Activated T-cell treated with anti-CD3 and anti-CD28 coated beads, Interleukin-2, amount 50 U/mL, for 4 hours (primary cell): Measurements from ENCODE around the gene LORICRIN. TPM values are rescaled to one million over a fixed set of nuclear protein-coding genes. Genes with fewer than 3 reads are reported as not detected.

Experiments
- ATAC-seq, 2 donors: fragments of 200-7000 bp; cut with Tn5 transposase; one replicate each; pipeline ENCODE4 v1.10.0; 2021
- DNase-seq: peaks from one replicate; pipeline ENCODE4 v3.0.0-alpha.2; 2020
- H3K27me3 Mint-ChIP-seq: one replicate; pipeline ENCODE4 v1.8.0; 2021; ENCODE audit warnings: low read depth, mixed read lengths
- H3K36me3 Mint-ChIP-seq: one replicate; pipeline ENCODE4 v1.8.0; 2022; ENCODE audit warnings: mixed read lengths; ENCODE audit not compliant: insufficient read depth
- H3K4me1 Mint-ChIP-seq: one replicate; pipeline ENCODE4 v1.8.0; 2021; ENCODE audit warnings: low read depth, mixed read lengths
- H3K4me3 Mint-ChIP-seq: one replicate; pipeline ENCODE4 v1.8.0; 2021; ENCODE audit warnings: mild to moderate bottlenecking, moderate library complexity, mixed read lengths
- H3K9me3 Mint-ChIP-seq: one replicate; pipeline ENCODE4 v1.8.0; 2021; ENCODE audit warnings: mixed read lengths
- total RNA-seq, 3 donors: library from RNA; stranded (reverse); gene quantifications; one replicate each; pipeline ENCODE4 v1.2.1, GENCODE V29; 2021

Gene LORICRIN
- total RNA-seq, 3 donors from 2014 or later = not detected

DNA sequence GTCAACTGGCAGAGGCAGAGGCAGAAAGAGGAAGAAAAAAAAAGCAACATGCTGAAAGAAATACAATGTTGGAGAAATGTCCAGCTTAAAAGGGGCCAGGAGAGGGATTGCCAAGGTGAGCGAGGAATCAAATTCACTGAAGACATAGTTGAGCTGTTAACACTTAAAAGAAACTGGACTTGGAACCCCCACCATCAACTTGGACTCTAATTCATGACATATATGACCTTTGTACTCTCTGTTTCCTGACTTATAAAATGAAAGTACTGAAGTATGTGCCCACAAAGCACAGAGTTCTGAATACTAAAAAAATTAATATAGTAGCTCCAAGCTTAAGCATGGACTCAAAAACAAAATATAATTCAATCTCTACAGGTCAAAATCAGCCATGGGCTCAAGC lies 26.0 kb upstream of the LORICRIN start:
- Mint-ChIP-seq H3K27me3 (peaks cover 30% of the 10 kb centered on the region), H3K4me3 (no peak overlapping the region), H3K4me1 (no peaks in the 10 kb centered on the region), H3K36me3 (no peaks in the 10 kb centered on the region), H3K9me3 (no peaks in the 10 kb centered on the region)
- DNase-seq (no peak), ATAC-seq (no peak)

DNA sequence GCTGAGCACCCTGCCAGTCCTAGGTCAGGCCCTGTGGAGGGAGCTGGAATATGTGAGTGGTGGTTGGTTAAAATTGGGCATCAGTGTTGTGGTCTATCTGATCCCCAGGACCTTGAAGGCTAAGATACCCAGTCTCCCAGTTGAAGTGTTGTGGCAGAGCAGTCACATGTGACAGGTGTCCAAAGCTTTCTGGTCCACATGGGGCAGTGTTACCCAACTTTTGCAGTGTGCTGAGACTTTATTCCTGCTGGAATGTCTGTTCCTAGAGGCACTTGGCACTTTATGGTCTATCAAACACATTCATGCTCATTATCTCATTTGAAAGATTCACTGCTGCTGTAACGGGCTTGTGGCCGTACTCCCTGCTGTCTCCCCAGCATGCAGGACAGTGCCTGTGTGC lies 21.0 kb upstream of the LORICRIN start:
- ATAC-seq (no peak), DNase-seq (no peak)
- Mint-ChIP-seq H3K9me3 (no peaks in the 10 kb centered on the region), H3K4me1 (no peaks in the 10 kb centered on the region), H3K4me3 (no peak overlapping the region), H3K36me3 (no peaks in the 10 kb centered on the region), H3K27me3 (peaks cover 28% of the 10 kb centered on the region)

DNA sequence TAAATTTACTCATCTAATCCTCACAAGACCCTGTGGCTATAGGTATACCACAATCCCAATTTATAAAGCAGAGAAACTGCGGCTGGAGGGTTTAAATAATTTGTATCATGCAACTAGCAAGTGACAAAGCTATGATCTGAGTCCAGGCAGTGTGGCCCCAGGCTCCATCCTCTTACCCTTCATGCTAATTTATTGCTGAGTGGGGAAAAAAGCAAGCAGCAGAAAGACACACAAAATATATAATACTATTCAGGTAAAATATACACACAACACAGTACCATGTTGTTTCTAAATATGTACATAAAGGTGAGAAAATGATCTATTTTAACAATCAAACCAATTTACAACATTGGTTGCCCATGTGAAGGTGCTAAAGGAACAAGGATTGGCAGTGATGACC lies 17.3 kb upstream of the LORICRIN start:
- Mint-ChIP-seq H3K4me3 (no peak overlapping the region), H3K27me3 (peaks cover 36% of the 10 kb centered on the region), H3K36me3 (no peaks in the 10 kb centered on the region), H3K4me1 (no peaks in the 10 kb centered on the region), H3K9me3 (no peaks in the 10 kb centered on the region)
- ATAC-seq (no peak), DNase-seq (no peak)

DNA sequence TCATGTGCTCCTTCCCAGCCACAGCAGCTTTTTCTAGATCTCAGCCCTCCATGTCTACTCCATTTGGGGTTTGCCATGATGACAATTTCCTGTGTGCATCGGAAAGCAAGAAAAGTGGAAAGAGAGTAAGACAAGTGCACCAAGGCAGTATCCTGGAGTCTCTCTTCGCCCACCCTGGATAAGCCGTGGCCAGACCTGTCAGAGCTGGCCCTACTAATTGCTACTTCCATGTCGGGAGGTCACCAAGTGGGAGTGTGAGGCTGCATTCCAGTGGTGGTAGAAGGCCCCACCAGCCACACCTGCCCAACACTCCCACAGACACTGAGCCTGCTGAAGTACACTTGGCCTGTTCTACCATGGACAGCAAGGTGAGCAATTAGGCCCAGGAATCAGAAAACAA lies 14.0 kb upstream of the LORICRIN start:
- Mint-ChIP-seq H3K9me3 (no peaks in the 10 kb centered on the region), H3K27me3 (peaks cover 39% of the 10 kb centered on the region), H3K4me3 (no peak overlapping the region), H3K36me3 (no peaks in the 10 kb centered on the region), H3K4me1 (no peaks in the 10 kb centered on the region)
- no peak for ATAC-seq
- no peak for DNase-seq

DNA sequence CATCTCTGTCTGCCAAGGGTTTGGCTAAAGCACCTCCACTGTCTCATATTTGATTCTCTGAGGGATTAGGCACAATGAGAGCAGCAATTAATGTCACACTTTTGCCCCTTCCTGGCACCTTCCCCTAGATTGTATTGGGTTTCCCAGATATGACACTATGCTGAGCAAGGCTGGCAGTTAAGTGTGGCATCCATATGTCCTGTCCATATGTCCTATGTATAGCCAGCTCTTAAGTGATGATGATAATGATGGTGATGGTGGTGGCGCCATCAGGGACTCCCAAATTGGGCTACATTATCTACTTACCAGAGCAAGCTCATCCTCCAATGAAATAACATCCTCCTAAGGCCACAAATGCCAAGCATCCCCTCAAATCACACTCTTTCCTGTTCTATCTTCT lies 13.5 kb upstream of the LORICRIN start:
- H3K36me3 Mint-ChIP-seq = no peaks in the 10 kb centered on the region
- H3K9me3 Mint-ChIP-seq = no peaks in the 10 kb centered on the region
- H3K27me3 Mint-ChIP-seq = peaks cover 38% of the 10 kb centered on the region
- ATAC-seq (no peak), DNase-seq (no peak)
- H3K4me1 Mint-ChIP-seq = no peaks in the 10 kb centered on the region
- H3K4me3 Mint-ChIP-seq = no peak overlapping the region

DNA sequence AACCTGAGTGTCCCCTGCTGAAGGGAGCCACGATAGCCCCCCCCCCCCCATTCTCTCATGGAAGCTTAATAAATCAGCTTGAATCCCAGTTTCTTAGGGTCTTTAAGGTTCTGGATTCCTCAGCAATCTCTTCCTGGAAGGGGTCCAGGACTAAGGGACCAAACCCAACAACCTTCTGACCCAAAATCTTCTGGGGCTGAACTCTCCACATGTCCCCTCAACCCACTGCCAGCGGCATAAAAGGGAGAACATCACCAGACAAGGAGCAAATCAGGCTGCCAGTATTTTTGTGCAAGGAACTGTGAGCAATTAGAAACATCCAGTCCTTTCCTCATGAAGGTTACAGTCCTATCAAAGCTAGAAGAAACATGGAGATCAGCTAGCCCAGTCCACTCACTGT lies 12.7 kb upstream of the LORICRIN start:
- no peak overlapping the region for H3K4me3 Mint-ChIP-seq
- peaks cover 39% of the 10 kb centered on the region for H3K27me3 Mint-ChIP-seq
- DNase-seq (no peak), ATAC-seq (no peak)
- no peaks in the 10 kb centered on the region for H3K36me3 Mint-ChIP-seq
- H3K9me3 Mint-ChIP-seq = no peaks in the 10 kb centered on the region
- no peaks in the 10 kb centered on the region for H3K4me1 Mint-ChIP-seq

DNA sequence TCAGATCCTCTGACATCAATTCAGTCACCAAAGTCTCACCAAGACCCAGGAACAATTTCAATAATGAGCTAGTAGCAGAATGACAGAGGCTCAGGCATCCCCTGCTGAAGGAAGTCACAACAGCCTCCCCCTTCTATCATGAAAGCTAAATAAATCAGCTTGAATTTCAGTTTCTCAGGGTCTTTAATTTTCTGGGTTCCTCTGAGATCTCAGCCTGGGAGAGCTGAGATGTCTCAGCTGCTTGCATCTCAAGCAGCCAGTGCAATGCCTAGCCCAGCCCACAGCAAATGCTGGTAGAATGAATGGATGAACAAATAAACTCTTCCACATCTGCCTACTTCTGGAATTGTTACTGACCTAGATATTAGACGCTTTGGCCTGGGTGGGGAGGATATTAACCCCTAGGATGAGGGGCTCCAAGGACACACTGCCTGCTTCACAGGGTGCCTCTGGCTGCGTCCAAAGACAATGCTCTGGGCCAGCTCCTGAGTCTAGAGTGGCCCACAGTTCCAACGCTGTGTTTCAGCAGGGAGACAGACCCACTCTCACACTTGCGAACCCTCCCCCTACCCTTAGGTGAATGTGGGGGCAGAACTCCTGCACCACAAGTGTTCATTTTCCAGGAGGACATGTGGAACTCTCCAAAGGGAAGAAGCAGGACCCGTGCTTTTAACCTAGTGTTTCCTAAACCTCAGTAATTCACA lies 11.2 kb upstream of the LORICRIN start:
- Mint-ChIP-seq H3K4me1 (no peaks in the 10 kb centered on the region), H3K9me3 (no peaks in the 10 kb centered on the region), H3K27me3 (peaks cover 43% of the 10 kb centered on the region), H3K36me3 (no peaks in the 10 kb centered on the region), H3K4me3 (no peak overlapping the region)
- ATAC-seq (no peak), DNase-seq (no peak)

DNA sequence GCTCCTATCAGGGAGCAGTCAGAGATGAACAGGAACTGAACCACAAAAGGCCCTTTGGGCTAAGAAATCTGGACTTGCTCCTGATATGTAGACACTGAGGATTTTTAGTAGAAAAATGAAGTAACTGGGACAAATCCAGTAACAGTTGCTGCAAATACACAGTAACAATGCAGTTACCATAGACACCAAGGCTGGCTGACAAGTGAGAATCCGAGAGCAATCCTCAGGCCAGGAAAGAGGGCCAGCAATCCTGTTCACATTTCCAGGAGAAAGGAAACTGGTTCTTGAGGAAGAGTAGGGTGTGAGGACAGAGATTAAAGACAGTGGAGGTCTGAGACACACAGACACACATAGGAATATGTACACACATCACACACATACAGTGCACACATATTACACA lies 9.3 kb upstream of the LORICRIN start:
- H3K36me3 Mint-ChIP-seq = no peaks in the 10 kb centered on the region
- no peaks in the 10 kb centered on the region for H3K4me1 Mint-ChIP-seq
- ATAC-seq = no peak
- DNase-seq = no peak
- H3K9me3 Mint-ChIP-seq = no peaks in the 10 kb centered on the region
- H3K4me3 Mint-ChIP-seq = no peak overlapping the region
- peaks cover 37% of the 10 kb centered on the region for H3K27me3 Mint-ChIP-seq

DNA sequence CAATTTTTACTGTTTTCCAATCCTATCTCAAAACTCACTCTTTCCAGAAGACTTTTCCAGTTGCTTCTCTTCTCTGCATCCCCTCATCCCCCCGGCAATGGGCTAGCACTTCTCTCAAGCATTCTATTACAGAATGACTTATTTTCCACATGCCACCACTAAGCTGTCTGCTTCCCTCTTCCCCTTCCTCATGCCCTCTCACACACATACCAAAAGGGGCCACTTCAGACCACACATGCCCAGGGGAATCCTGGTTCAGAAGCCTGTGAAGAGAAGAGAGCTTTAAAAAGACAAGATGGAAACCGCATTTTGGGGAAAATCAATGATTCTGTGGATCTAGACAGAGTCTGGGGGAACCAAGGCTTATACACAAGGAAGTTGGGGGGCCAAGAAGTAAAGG lies 8.4 kb upstream of the LORICRIN start:
- Mint-ChIP-seq H3K27me3 (peaks cover 31% of the 10 kb centered on the region), H3K4me1 (no peaks in the 10 kb centered on the region), H3K36me3 (no peaks in the 10 kb centered on the region), H3K4me3 (no peak overlapping the region), H3K9me3 (no peaks in the 10 kb centered on the region)
- ATAC-seq = no peak
- no peak for DNase-seq

DNA sequence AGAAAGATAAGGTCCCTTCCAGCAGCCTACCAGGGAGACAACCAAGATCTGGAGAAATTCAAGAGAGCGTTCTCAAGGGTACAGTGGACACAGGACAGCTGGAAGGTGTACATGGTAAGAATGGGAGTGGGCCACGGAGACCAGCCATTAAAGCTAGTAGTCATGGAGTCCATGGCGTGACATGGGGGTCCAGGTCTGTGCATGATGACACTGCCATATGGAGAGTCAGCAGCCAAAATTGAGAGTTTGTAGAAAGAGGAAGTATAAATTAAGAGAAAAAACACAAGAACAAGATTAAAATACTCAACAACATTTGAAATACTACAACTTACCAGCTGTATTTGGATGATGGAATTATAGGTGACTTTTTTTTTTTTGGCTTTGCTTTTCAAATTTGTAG lies 7.9 kb upstream of the LORICRIN start:
- Mint-ChIP-seq H3K4me1 (no peaks in the 10 kb centered on the region), H3K36me3 (no peaks in the 10 kb centered on the region), H3K27me3 (peaks cover 26% of the 10 kb centered on the region), H3K4me3 (no peak overlapping the region), H3K9me3 (no peaks in the 10 kb centered on the region)
- ATAC-seq (no peak), DNase-seq (no peak)

DNA sequence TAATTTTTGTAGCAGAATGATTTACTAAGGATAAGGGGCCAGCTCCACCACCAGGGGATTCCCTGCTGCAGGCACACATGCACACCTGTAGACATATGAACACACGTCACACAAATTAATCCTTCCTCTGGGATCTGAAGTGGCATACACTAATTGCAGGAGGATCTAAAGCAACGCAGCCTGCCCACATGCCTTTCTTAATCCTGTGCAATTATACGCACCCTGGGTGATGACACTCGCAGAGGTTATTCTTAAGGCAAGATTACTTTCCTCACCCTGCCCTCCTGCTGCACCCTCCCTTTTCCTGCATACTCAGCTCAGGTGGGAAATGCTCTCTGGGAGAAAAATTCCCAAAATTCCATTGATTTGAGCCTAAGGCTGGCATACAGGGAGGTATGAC lies 7.5 kb upstream of the LORICRIN start:
- H3K4me3 Mint-ChIP-seq = no peak overlapping the region
- peaks cover 26% of the 10 kb centered on the region for H3K27me3 Mint-ChIP-seq
- no peaks in the 10 kb centered on the region for H3K4me1 Mint-ChIP-seq
- ATAC-seq (no peak), DNase-seq (no peak)
- no peaks in the 10 kb centered on the region for H3K9me3 Mint-ChIP-seq
- no peaks in the 10 kb centered on the region for H3K36me3 Mint-ChIP-seq

DNA sequence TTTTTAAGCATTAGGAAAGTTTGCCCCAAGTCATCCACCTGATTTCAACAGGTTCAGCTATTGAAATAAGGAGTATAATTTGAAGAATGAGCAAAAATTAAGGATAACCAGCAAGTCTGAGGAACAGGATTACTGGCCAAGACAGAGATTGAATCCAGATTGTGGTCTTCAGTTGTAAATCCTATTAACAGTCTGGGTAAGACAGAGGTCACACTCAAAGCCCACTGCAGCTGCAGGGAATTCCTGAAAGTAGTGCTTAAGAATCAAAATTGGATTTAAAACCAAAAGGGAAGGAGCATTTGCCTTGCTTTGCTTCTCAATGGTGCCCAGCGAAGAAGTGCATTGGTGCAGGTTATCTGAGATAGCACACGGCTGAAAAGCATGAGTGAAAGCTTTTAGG lies 6.4 kb upstream of the LORICRIN start:
- no peaks in the 10 kb centered on the region for H3K9me3 Mint-ChIP-seq
- H3K27me3 Mint-ChIP-seq = peaks cover 20% of the 10 kb centered on the region
- no peaks in the 10 kb centered on the region for H3K4me1 Mint-ChIP-seq
- no peak overlapping the region for H3K4me3 Mint-ChIP-seq
- DNase-seq (no peak), ATAC-seq (no peak)
- H3K36me3 Mint-ChIP-seq = no peaks in the 10 kb centered on the region

DNA sequence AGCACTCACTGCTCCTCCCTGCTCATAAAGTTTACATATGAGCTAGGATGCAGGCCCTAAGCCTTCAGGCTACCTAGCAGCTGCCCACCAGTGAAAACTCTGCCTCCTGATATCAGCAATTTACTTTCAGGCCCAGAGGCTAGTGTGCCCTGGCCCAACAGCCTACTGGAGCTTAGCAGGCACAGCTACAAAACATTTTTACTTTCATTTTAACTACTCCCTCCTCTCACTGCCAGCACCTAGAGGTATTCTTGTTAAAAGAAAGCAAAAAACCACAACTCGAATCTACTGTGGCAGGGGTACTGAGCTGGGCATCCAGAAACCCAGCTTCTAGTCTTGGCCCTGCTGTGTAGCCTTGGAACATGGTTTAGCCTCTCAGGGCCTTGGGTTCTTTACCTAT lies 5.8 kb upstream of the LORICRIN start:
- Mint-ChIP-seq H3K4me3 (no peak overlapping the region), H3K27me3 (peaks cover 15% of the 10 kb centered on the region), H3K4me1 (no peaks in the 10 kb centered on the region), H3K36me3 (no peaks in the 10 kb centered on the region), H3K9me3 (no peaks in the 10 kb centered on the region)
- ATAC-seq = no peak
- DNase-seq = no peak

DNA sequence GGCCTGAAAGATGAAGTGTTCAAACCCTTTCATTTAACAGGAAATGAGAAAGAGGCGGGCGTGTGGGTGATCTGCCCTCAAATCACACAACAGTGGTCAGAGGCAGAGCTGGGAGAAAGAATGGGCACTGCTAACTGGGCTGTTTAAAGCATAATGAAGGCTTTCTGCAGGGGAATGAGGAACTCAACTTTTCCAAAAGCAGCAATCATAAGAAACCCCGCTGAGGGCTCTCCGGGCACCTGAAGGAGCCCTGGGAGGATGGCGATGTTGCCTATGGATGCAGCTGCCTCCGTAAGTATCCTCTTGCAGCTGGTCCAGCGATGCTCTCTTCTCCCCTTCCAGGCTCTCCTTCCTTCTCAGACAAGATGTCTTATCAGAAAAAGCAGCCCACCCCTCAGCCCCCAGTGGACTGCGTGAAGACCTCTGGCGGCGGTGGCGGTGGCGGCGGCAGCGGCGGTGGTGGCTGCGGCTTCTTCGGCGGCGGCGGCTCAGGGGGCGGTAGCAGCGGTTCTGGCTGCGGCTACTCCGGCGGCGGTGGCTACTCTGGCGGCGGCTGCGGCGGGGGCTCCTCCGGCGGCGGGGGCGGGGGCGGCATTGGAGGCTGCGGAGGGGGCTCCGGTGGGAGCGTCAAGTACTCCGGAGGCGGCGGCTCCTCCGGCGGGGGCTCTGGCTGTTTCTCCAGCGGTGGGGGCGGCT lies 1.2 kb downstream of the LORICRIN start:
- Mint-ChIP-seq H3K27me3 (peaks cover 49% of the 10 kb centered on the region), H3K4me1 (peaks cover 21% of the 10 kb centered on the region), H3K4me3 (peak overlapping the region; percentile 61), H3K36me3 (no peaks in the 10 kb centered on the region), H3K9me3 (no peaks in the 10 kb centered on the region)
- DNase-seq (peak; percentile 8), ATAC-seq (peak; percentile 27 to 41)

DNA sequence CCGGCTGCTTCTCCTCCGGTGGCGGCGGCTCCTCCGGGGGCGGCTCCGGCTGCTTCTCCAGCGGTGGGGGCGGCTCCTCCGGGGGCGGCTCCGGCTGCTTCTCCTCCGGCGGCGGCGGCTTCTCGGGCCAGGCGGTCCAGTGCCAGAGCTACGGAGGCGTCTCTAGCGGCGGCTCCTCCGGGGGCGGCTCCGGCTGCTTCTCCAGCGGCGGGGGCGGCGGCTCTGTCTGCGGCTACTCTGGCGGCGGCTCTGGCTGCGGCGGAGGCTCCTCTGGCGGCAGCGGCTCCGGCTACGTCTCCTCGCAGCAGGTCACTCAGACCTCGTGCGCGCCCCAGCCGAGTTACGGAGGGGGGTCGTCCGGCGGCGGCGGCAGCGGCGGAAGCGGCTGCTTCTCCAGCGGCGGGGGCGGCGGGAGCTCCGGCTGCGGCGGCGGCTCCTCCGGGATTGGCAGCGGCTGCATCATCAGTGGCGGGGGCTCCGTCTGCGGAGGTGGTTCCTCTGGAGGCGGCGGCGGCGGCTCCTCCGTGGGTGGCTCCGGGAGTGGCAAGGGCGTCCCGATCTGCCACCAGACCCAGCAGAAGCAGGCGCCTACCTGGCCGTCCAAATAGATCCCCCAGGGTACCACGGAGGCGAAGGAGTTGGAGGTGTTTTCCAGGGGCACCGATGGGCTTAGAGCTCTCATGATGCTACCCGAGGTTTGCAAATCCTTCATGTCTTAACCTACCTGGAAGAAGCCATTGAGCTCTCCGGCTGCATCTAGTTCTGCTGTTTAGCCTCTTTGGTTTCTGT lies 2.0 kb downstream of the LORICRIN start:
- no peaks in the 10 kb centered on the region for H3K36me3 Mint-ChIP-seq
- H3K4me1 Mint-ChIP-seq = peaks cover 21% of the 10 kb centered on the region
- peak overlapping the region; percentile 66 for H3K4me3 Mint-ChIP-seq
- peak; percentile 21 for DNase-seq
- ATAC-seq = peak; percentile 21 to 35
- no peaks in the 10 kb centered on the region for H3K9me3 Mint-ChIP-seq
- H3K27me3 Mint-ChIP-seq = peaks cover 54% of the 10 kb centered on the region
